GM18507 (cell line): ENCODE data around the gene AARS1.
"Not testable (repeated sequence)": the region's sequence is repeated elsewhere in the genome, so short reads cannot be mapped to it uniquely, and the experiment has no call there.

Experiments used
- DNase-seq: peaks from one replicate; pipeline ENCODE4 v3.0.0; 2011; ENCODE audit warnings: low read depth; ENCODE audit not compliant: insufficient read length; ENCODE audit errors: extremely low spot score
- FAIRE-seq: peaks from 2 replicates; lab custom pipeline; 2011; peaks lifted over from hg19 to GRCh38; lab: Jason Lieb, UNC

AARS1 gene

DNA sequence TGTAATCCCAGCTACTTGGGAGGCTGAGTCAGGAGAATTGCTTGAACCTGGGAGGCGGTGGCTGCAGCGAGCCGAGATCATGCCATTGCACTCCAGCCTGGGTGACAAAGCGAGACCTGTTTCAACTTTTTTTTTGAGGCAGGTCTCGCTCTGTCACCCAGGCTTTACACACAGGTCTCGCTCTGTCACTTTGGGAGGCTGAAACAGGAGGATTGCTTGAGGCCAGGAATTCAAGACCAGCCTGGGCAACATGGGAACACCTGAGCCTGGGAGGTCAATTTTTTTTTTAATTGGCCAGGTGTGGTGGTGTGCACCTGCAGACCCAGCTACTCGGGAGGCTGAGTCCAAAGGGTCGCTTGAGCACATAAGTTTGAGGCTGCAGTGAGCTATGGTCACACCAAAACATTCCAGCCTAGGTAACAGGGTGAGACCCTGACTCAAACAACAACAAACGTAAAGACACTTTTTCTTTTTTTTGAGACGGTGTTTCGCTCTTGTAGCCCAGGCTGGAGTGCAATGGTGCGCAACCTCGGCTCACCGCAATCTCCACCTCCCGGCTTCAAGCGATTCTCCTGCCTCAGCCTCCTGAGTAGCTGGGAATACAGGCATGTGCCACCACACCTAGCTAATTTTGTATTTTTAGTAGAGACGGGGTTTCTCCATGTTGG is 1.9 kb downstream of the AARS1 start:
- FAIRE-seq, DNase-seq: not testable (repeated sequence)

DNA sequence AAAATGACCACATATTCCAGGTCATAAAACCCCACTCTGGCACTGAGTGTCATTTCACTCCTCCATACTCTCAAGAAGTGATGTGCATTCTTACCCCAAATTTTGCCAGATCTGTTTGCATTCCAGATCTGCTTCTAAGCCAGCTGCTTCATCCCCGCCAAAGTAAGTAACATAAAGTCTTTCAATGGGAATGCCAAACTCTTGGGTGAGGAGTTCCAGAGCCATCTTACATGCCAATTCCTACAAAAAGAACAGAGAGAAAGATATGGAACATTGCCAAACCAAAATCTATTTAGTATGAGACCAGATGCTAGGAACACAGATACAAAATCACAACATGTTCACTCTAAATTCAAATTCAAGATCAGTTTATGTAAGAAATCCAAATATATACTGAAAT is 12.9 kb downstream of the AARS1 start:
- no peak for DNase-seq
- FAIRE-seq: no peak

DNA sequence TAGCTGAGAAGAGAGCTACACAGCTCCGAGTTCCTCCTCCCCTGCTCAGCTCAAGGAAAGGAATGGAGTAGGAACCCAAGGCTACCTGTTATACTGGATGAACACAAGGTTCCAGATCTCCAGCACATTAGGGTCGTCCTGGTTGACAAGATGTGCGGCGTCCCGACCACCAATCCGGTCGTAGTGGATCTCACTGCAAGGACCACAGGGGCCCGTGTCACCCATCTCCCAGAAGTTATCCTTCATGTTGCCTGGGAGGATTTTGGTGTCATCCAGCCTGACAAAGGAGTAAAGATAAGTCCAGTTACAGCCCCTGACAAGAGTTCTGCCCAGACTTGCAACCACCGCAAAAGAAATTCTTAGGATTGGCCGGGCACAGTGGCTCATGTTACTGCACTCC is 17.6 kb downstream of the AARS1 start:
- FAIRE-seq (no peak), DNase-seq (no peak)

DNA sequence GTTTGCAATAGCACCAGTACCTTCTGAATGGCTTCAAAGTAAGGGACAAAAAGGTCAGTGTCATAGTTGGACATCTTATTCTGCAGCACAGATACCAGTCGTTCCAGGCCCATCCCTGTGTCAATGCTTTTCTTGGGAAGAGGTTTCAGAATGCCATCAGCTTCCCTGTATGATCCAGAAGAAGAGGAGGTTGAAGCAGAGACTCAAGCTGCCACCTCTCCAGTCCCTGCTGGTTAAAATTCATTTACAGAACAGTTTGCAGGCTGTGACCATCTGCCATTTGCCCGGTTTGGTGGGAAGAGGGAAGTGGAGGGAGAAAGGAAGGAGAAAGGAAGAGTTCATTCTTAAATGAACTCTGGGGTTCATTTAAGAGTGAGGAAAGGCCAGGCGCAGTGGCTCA is 19.1 kb downstream of the AARS1 start:
- no peak for FAIRE-seq

DNA sequence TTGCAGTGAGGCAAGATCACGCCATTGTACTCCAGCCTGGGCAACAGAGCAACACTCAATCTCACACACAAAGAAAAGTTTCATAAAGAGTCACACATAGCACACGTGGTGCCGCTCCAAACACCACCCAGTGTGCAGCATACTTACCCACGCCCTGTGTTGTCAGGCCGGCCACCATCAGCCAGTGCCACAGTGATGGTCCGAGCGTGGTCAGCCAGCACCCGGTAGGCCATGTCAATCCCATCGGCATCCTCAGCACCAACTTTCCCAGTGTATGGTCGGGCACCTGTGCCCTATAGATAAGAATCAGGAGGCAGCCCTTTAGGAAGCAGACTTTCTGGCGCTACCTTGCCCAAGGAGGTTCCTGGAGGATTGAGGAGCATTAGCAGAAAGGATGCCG is 19.8 kb downstream of the AARS1 start:
- no peak for DNase-seq
- FAIRE-seq: no peak

More for the DNA sequence above, 19.1 kb downstream of the AARS1 start:
- DNase-seq: no peak

DNA sequence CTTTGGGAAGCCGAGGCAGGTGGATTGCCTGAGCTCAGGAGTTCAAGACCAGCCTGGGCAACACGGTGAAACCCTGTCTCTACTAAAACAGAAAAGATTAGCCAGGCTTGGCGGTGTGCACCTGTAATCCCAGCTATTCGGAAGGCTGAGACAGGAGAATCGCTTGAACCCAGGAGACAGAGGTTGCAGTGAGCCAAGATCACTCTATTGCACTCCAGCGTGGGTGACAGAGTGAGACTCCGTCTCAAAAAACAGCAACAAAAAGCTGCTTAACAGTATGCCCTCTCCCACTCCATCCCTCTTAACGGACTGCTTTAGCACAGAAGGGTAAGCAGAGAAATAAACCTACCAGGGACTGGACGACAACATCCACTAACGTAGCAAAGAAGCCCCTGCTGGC is 21.4 kb downstream of the AARS1 start:
- not testable (repeated sequence) for DNase-seq, FAIRE-seq

DNA sequence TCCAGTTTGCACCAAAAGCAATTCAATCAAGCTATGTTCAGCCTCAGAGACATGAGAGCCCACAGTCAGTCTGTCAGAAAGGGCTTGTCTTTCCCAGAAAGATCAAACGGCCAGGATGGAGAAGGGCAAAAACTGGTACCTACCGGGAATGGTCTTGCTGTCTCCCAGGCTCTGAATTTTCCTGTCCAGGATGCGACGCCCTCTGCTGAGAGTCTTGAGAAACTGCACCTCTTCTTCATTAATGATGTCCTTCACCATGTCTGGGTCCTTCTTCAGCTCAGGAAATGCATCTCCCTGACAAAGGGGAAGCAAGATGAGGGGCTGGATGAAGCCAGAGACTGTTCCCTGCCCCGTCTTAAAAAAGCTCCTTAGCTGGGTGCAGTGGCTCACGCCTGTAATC is 21.8 kb downstream of the AARS1 start:
- DNase-seq (no peak), FAIRE-seq (peak; percentile 38)

DNA sequence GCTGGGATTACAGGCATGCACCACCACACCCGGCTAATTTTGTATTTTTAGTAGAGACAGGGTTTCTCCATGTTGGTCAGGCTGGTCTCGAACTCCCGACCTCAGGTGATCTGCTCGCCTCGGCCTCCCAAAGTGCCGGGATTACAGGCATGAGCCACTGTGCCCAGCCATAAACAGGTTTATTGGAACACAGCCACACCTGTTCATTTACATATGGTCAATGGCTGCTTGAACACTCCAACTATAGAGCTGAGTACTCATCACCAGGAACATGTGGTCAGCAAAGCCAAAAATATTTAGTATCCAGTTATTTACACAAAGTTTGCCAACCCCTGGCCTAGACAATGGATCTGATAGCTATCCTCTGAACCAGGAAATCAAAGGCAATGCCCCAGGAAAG is 29.4 kb downstream of the AARS1 start:
- not testable (repeated sequence) for DNase-seq, FAIRE-seq

DNA sequence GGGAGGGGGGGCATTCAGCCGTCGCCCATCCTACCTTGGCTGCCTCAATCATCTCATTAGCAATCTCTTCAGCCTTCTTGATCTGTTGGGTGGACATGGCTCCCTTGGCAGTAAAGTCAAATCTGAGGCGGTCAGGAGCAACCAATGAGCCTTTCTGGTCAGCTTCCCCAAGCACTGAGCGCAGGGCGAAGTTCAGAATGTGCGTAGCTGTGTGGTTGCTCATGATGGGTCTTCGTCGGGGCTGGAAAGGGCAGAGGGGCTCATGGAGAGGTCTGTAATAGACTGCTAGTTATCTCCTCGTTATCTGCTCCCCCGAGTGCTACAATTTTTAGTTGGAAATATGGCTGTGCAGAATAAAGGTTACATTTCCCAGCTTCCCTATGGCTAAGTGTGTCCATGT is 30.4 kb downstream of the AARS1 start:
- DNase-seq (no peak), FAIRE-seq (no peak)

DNA sequence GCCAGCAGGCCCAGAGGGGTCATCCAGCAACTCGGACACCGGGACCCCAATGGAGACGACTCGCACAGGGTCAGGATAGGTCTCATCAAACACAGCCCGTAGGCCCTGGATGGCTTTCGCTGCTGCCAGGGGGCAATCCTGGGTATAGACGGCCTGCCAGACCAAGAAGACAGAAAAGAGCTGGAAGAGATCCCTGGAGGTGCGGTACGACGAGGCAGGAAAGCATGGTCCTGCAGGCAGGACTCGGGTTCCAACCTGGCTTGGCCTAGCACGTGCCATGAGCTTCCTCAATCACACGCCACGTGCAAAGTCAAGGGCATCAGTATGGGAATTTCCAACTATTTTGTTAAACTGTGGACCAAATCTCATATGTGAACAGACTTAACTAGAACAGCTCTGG is 31.2 kb downstream of the AARS1 start:
- no peak for FAIRE-seq

DNA sequence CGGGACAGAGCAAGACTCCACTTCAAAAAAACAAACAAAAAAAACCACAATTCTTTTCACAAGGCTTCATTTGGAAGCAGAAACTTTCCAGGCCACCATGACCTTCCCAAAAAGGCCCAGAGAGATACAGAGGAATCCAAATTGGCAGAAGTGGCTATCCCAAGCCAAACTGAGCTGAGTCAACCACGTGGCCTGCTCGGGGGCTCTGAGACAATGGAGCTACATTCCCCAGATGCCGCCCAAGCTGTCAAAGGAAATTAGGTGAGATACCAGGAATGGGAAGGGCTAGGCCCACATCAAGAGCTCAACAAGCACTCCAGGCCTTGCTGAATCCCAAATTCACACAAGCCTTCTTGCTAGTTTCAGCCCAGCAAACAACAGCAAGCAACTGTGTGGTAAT is 31.9 kb downstream of the AARS1 start:
- DNase-seq: no peak
- no peak for FAIRE-seq

More for the DNA sequence above, 31.2 kb downstream of the AARS1 start:
- DNase-seq: no peak

DNA sequence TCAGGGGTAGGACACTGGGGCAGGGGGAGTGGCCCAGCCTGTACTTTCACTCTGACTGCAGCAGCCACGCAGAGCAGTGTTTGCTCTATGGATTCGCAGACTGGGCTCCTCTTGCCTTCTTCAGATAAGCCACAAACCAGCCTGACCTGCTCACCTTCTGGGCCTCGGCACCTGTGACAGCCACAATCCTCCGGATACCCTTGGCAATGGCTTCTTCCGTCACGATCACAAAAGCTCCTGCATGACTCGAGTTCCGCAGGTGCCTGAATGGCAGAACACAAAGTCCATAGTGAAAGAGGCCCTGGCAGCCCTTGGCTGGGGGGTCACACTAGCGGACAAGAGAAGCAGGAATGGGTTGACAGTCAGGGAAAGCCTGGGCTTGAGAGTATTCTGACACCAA is 33.7 kb downstream of the AARS1 start:
- DNase-seq: no peak
- FAIRE-seq: no peak

DNA sequence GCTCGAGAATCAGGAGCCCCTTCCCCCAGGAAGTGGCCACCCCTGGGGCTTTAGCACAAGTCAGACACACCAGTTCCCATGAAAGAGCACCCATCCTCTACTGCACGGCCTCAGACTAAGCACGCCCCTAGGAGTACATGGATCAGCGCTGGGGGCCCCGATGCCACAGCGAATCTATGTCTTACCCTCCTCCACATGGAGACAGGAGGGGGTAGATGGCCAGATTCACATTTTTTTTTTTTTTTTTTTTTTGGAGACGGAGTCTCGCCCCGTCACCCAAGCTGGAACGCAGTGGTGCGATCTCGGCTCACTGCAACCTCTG is 34.4 kb downstream of the AARS1 start:
- FAIRE-seq (no peak), DNase-seq (no peak)

DNA sequence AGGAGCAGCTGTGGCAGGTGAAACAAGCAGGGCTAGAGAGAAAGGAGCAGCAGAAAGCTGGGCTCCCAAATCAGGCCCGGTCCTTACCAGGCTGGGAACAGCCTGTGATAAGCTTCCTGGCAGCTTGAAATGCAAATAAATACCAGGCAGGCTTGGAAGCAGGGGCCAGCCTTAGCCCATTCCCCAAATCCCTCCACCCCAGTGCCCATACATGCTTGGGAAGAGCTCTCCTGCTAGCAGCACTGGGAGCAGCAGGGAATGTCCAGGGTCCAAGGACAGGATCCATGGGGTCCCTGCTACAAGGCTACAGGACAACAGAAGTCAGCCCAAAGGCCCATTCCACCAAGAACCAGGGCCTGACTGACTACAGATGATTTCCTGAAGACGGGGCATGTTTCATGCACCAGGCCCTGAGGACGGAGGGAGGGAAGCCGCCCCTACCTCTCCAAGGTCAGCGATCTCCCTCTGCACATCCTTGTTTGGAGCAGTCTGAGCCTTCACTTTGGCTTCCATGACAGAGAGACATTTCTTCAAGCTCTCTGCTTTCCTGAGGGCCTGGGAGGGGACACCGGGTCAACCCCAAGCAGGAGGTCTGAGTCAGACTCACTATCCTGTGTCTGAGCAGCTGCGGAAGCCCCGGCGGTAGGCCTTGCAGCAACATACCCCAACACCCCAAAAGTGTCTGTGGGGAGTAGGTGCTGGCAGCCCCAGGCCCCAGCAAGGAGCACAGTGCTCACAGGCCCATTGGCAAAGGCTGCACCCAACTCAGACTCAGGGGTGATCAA is 34.9 kb downstream of the AARS1 start:
- FAIRE-seq (no peak), DNase-seq (no peak)

DNA sequence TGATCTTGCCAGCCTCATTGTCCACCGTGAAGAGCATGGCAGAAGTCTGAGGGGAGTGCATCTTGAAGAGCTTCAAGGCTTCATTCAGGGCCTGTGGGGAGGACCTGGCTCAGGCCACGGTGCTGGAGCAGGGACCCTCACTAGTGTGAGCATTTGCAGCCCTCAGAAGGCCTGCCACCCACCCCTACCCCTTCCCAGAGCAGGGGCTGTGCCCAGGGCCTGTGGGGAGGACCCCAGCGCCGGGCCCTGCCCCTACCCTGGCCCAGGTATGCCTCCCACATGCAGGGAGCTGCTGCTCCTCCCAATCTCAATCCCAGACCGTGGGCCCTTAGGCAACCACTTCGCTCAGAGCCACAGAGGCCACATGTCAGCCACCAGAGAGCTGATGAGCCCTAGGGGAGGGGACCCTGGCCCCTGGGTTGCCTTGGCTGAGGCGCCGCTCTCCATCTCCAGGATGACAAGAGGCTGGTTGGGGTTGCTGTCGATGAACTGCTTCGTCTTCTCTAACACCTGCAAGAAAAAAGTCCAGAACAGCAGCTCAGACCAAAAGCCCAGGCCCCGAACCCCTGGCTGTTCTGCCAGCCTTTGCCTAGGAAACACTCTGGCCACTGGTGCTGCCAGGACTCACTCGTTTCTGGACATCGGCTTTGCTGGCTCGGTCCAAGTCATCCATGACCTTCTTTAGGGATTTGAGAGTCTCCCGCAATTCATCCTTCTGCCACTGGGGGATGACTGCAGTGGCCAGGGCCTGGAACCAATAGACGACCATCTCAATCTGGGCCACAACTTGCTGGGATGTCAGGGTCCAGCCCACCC is 35.8 kb downstream of the AARS1 start:
- DNase-seq: no peak
- FAIRE-seq: no peak

DNA sequence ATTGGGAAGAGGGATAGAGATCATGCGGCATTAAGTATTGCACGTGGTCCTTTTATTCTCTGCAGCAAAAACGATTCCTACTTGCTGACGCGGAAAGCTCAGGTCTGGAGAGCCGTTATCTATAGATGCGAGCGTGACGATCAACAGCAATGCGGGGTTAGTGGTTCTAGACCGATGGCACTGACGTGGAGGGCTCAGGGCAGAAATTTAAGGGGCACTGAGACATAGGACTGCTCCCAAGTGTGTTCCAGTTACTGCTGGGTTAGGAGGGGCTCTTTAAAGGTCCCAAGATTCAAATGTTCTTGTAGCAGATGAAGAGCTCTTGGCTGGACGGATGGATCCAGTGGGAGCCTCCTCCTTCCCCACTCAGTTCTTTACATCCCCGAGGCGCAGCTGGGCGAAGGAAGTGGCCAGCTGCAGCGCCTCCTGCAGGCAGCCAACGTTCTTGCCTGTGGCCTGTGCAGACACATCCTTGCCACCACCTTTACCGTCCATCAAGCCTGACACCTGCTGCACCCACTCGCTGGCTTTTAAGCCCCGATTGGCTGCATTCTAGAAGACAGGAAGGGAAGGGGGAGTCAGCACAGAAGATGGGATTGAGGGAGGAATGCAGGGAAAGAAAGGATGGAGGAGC is 36.8 kb downstream of the AARS1 start:
- FAIRE-seq (no peak), DNase-seq (no peak)

DNA sequence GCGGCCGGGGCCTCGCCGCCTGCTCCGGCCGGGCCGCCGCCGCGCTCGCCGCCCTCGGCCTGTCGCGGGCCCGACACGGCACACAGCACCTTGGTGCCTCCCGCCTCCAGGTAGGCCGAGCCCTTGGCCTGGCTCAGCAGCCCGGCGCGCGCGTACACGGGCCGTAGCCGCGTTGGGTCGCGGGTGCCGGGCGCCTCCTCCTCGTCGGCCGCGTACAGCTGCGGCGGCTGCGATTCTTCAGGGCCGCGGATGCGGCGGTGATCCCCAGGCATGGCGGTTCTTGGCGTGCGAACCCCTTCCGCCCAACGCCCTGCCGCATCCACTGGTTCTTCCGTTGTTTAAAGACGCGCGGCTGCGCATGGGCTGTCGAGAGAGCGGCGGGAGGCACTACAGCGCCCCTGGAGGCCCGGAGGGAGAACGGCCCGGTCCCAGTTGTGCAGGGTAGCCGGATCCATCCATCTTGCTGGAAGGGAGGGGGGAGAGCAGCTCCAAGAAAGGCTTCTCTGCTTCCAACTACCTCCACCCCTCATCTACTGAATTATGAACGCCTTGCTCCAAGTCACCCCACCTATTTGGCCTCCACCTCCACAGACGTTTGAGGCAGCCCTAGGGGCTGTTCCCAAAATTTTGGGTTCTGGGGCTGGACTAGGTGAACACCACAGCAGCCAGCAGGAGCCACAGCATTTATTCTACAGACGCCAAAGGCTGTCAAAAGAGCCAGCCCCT is 37.5 kb downstream of the AARS1 start, which contains the start of gene EXOSC6:
Gene EXOSC6, minus strand, starts transcription at position 312 of the 726 bp plus-strand sequence. Its CDS starts 40 bp downstream, at position 272.
- DNase-seq (peak; percentile 94), FAIRE-seq (peak; percentile 70)

DNA sequence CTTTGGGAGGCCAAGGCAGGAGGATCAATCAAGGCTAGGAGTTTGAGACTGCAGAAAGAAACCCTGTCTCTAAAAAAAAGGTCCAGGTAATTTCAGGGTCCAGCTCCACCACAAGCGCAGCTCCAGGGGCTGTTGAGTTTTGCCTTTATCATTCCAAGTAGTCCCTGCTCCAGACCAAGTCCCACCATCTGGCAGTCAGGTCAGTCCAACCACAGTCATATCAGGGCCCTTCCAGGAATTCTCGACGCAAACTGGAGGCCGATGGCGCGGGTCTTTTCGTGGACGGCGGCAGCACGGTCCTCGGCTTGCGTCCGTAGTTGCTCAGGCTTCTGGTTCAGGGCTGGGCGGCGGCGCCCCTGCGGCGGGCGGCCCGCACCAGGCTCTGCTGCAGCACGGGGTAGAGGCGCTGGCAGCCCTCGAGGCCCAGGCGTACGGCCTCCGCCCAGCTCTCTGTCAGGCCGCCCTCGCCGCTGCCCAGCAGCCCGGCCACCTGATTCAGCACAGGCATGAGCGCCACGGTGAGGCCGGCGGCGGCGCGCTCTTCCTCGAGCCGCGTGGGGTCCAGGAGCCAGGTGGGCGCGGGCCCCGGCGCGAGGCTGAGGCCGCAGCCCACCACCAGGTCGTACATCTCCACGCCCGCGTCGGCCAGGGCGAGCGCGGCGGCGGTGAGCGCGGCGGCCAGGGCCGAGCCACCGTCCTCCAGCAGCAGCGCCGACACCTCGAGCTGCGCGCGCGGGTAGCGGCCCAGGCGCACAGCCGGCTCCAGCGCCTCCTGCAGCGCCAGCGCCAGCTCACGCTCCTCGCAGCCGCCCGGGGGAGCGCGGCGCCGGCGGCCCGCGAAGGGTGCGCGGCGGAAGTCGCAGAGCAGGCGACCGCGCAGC is 38.3 kb downstream of the AARS1 start:
- FAIRE-seq: no peak
- peak; percentile 44 for DNase-seq
